K562 (cell line): ENCODE measurements around the gene BICDL1. TPM values are rescaled to one million over a fixed set of nuclear protein-coding genes. Genes with fewer than 3 reads are reported as not detected.
A peak's percentile ranks its signal among the peaks of the same experiment; 100 is the strongest.

Experiments used
- CCAR2 ChIP-seq: fragments of 200-400 bp; formaldehyde crosslinking; IDR thresholded peaks from 2 replicates; pipeline ENCODE4 v1.6.1; 2017; ENCODE audit warnings: mild to moderate bottlenecking, low read depth, low read length
- CHD2 ChIP-seq: IDR thresholded peaks from 2 replicates; pipeline ENCODE4 v1.6.1; 2011; ENCODE audit warnings: low read depth, low read length
- CREB3L1 ChIP-seq: fragments of 450-650 bp; IDR thresholded peaks from 2 replicates; pipeline ENCODE4 v1.6.1; 2014; ENCODE audit warnings: low read depth, mild to moderate bottlenecking, moderate library complexity, borderline replicate concordance
- CREM ChIP-seq: IDR thresholded peaks from 2 replicates; pipeline ENCODE4 v1.6.1; 2014; ENCODE audit warnings: antibody characterized with exemption, low read depth
- FOXK2 ChIP-seq, 2 experiments: fragments of 450-650 bp; IDR thresholded peaks in 1 of 2; conservative IDR thresholded peaks in 1 of 2; 2 replicates each; pipeline ENCODE4 v1.6.1; 2016; ENCODE audit warnings: low read depth in 2 of 2, mild to moderate bottlenecking in 1 of 2
- FUS ChIP-seq: fragments of 200-400 bp; formaldehyde crosslinking; optimal IDR thresholded peaks from 2 replicates; pipeline ENCODE3; 2017; ENCODE audit warnings: low read depth, low read length
- GATA2 ChIP-seq: sonication (generic); formaldehyde crosslinking; IDR thresholded peaks from 2 replicates; pipeline ENCODE4 v1.4.0; 2020; ENCODE audit warnings: mild to moderate bottlenecking, missing genetic modification reagents
- KHSRP ChIP-seq: fragments of 450-650 bp; IDR thresholded peaks from 2 replicates; pipeline ENCODE4 v1.6.1; 2017
- KLF13 ChIP-seq: fragments of 450-650 bp; IDR thresholded peaks from 2 replicates; pipeline ENCODE4 v1.6.1; 2016; ENCODE audit warnings: missing genetic modification characterization, low read depth, mild to moderate bottlenecking, missing compliant biosample characterization, moderate library complexity, borderline replicate concordance
- MAFG ChIP-seq: fragments of 450-650 bp; conservative IDR thresholded peaks from 2 replicates; pipeline ENCODE4 v1.6.1; 2016; ENCODE audit warnings: missing genetic modification characterization, missing compliant biosample characterization
- MBD2 ChIP-seq: sonication (generic); IDR thresholded peaks from 2 replicates; pipeline ENCODE4 v1.6.1; 2016; ENCODE audit warnings: low read depth, borderline replicate concordance
- NR1H2 ChIP-seq: sonication (generic); formaldehyde crosslinking; IDR thresholded peaks from 2 replicates; pipeline ENCODE4 v1.4.0; 2020; ENCODE audit warnings: mild to moderate bottlenecking, missing genetic modification reagents
- OTX1 ChIP-seq: fragments of 450-650 bp; formaldehyde crosslinking; IDR thresholded peaks from 2 replicates; pipeline ENCODE4 v1.4.0; 2022; ENCODE audit warnings: mild to moderate bottlenecking
- SMAD4 ChIP-seq: fragments of 250-450 bp; sonication (Bioruptor Pico); conservative IDR thresholded peaks from 2 replicates; pipeline ENCODE4 v1.8.0; 2021; ENCODE audit warnings: inconsistent platforms, mild to moderate bottlenecking, moderate library complexity
- SMARCE1 ChIP-seq: fragments of 450-650 bp; IDR thresholded peaks from 2 replicates; pipeline ENCODE4 v1.7.1; 2016; ENCODE audit warnings: mild to moderate bottlenecking
- TSHZ1 ChIP-seq: fragments of 250-450 bp; sonication (Bioruptor Pico); IDR thresholded peaks from 2 replicates; pipeline ENCODE4 v1.4.0; 2020; ENCODE audit warnings: mild to moderate bottlenecking, moderate library complexity
- USF1 ChIP-seq: sonication (generic); formaldehyde crosslinking; IDR thresholded peaks from 2 replicates; pipeline ENCODE4 v1.9.0; 2022; ENCODE audit warnings: mild to moderate bottlenecking, missing genetic modification reagents
- ZNF212 ChIP-seq: fragments of 450-650 bp; formaldehyde crosslinking; IDR thresholded peaks from 2 replicates; pipeline ENCODE4 v1.4.0; 2020; ENCODE audit warnings: mild to moderate bottlenecking
- ZNF551 ChIP-seq: fragments of 250-450 bp; sonication (Bioruptor Pico); IDR thresholded peaks from 2 replicates; pipeline ENCODE4 v1.5.0; 2021; ENCODE audit warnings: mild to moderate bottlenecking, moderate library complexity
- ZNF592 ChIP-seq: fragments of 450-650 bp; IDR thresholded peaks from 2 replicates; pipeline ENCODE4 v1.6.1; 2017; ENCODE audit warnings: antibody characterized with exemption, mild to moderate bottlenecking
- polyA plus RNA-seq, 8 experiments: library from polyadenylated mRNA; depleted of rRNA in 4 of 8; stranded (reverse) in 5 of 8; unstranded in 3 of 8; fragments of >200 nt; fragmentation: Nextera tagmentation in 2 of 8; fragmentation: Illumina TruSeq in 1 of 8; extraction: Ambion mirVana in 2 of 8; extraction: Trizol in 1 of 8; gene quantifications; 2 replicates each; pipeline versions ENCODE4 v1.2.1 to v1.2.3, GENCODE V29; 2011 to 2014; ENCODE audit warnings: inconsistent platforms in 1 of 8, missing spikeins in 1 of 8
- total RNA-seq, 7 experiments: library from RNA; depleted of rRNA in 6 of 7; stranded (reverse); fragments of >200 nt in 6 of 7; fragmentation: Illumina TruSeq in 2 of 7; extraction: Trizol in 2 of 7; gene quantifications; 2 replicates each; pipeline versions ENCODE4 v1.2.1 to v1.2.3, GENCODE V29; 2011 to 2021; ENCODE audit warnings: low replicate concordance in 1 of 7

Gene BICDL1
- total and polyA plus RNA-seq, 9 of the 15 experiments (the other 6 are each of a cell fraction or from before 2014, with no cell fraction given) = 0.06 to 2.0 (median 0.58) TPM

GRCh38 chr12:120115692-120116440 lies 126.8 kb downstream of the BICDL1 start (continued):
- TF ChIP-seq KLF13 (tag) = no peak
- TF ChIP-seq KHSRP = no peak
- TF ChIP-seq SMAD4 (CRISPR knock-in tag) = no peak
- TF ChIP-seq USF1 = peak; percentile 78
- TF ChIP-seq ZNF212 = no peak
- no peak for TF ChIP-seq OTX1
- TF ChIP-seq CREB3L1 = no peak
- no peak for TF ChIP-seq NR1H2 (CRISPR knock-in tag)
- TF ChIP-seq CHD2 = peak; percentile 93
- no peak for TF ChIP-seq ZNF551 (CRISPR knock-in tag)
- no peak for TF ChIP-seq TSHZ1 (CRISPR knock-in tag)
- no peak for TF ChIP-seq ZNF592
- no peak for TF ChIP-seq FOXK2 (conservative IDR thresholded peaks at IDR 0.05 in 1 of 2, IDR thresholded peaks at IDR 0.05 in 1 of 2; ENCODE audit: low read depth in 2 of 2)
- TF ChIP-seq CREM = 0 out of 2 replicates have a peak, but pooled peaks have one; percentile 22
- no peak for TF ChIP-seq GATA2 (CRISPR knock-in tag)
- TF ChIP-seq MBD2 = no peak
- no peak for TF ChIP-seq FUS
- TF ChIP-seq CCAR2 = no peak
- TF ChIP-seq MAFG (tag) = no peak
- TF ChIP-seq SMARCE1 = no peak
